ENCODE measurements around the gene RHOF.

Gene RHOF

GRCh38 chr12:121733849-121734248, 59.6 kb downstream of the RHOF start:
- DNase-seq, result no peak

GRCh38 chr12:121731473-121731872, 62.0 kb downstream of the RHOF start:
- no peak for DNase-seq

- no peak for DNase-seq
Measured at GRCh38 chr12:121729021-121729420, 64.5 kb downstream of the RHOF start.

All from stimulated activated CD4-positive, alpha-beta T cell treated with anti-CD3 and anti-CD28 coated beads, Interleukin-15, amount 100 ng/mL, for 24 hours (primary cell).